Measurements from ENCODE around the gene DDX31.

The DDX31 gene

GRCh38 chr9:132634327-132634726 lies 35.5 kb downstream of the DDX31 start:
- no peak for DNase-seq (ENCODE audit: low read depth in 2 of 2)

GRCh38 chr9:132632413-132633129 lies 37.2 kb downstream of the DDX31 start:
- no peak for DNase-seq (ENCODE audit: low read depth in 2 of 2)

- DNase-seq (ENCODE audit: low read depth in 2 of 2) = no peak
Measured at GRCh38 chr9:132631685-132632084, 38.1 kb downstream of the DDX31 start.

- no peak for DNase-seq (ENCODE audit: low read depth in 2 of 2)
Measured at GRCh38 chr9:132631280-132631679, 38.5 kb downstream of the DDX31 start.

- DNase-seq (ENCODE audit: low read depth in 2 of 2) = no peak
Measured at GRCh38 chr9:132630811-132631210, 39.0 kb downstream of the DDX31 start.

GRCh38 chr9:132630116-132630515 lies 39.7 kb downstream of the DDX31 start:
- no peak for DNase-seq (ENCODE audit: low read depth in 2 of 2)

GRCh38 chr9:132628746-132629145 lies 41.0 kb downstream of the DDX31 start:
- DNase-seq (ENCODE audit: low read depth in 2 of 2) = no peak

- no peak for DNase-seq (ENCODE audit: low read depth in 2 of 2)
Measured at GRCh38 chr9:132627594-132627993, 42.2 kb downstream of the DDX31 start.

- no peak for DNase-seq (ENCODE audit: low read depth in 2 of 2)
Measured at GRCh38 chr9:132627106-132627505, 42.7 kb downstream of the DDX31 start.

- no peak for DNase-seq (ENCODE audit: low read depth in 2 of 2)
Measured at GRCh38 chr9:132626285-132626684, 43.5 kb downstream of the DDX31 start.

GRCh38 chr9:132622159-132622558 lies 47.6 kb downstream of the DDX31 start:
- no peak for DNase-seq (ENCODE audit: low read depth in 2 of 2)

- no peak for DNase-seq (ENCODE audit: low read depth in 2 of 2)
Measured at GRCh38 chr9:132616725-132617124, 53.1 kb downstream of the DDX31 start.

- DNase-seq (ENCODE audit: low read depth in 2 of 2) = no peak
Measured at GRCh38 chr9:132615774-132616173, 54.0 kb downstream of the DDX31 start.

GRCh38 chr9:132614324-132614723 lies 55.5 kb downstream of the DDX31 start:
- DNase-seq (ENCODE audit: low read depth in 2 of 2) = no peak

GRCh38 chr9:132610661-132611060 lies 59.1 kb downstream of the DDX31 start:
- DNase-seq (ENCODE audit: low read depth in 2 of 2) = no peak

- DNase-seq (ENCODE audit: low read depth in 2 of 2) = no peak
Measured at GRCh38 chr9:132609829-132610228, 60.0 kb downstream of the DDX31 start.

- no peak for DNase-seq (ENCODE audit: low read depth in 2 of 2)
Measured at GRCh38 chr9:132609184-132609583, 60.6 kb downstream of the DDX31 start.

- no peak for DNase-seq (ENCODE audit: low read depth in 2 of 2)
Measured at GRCh38 chr9:132606066-132606465, 63.7 kb downstream of the DDX31 start.

GRCh38 chr9:132605387-132605786 lies 64.4 kb downstream of the DDX31 start:
- DNase-seq (ENCODE audit: low read depth in 2 of 2) = no peak

- no peak for DNase-seq (ENCODE audit: low read depth in 2 of 2)
Measured at GRCh38 chr9:132602207-132602606, 67.6 kb downstream of the DDX31 start.

GRCh38 chr9:132600326-132600984 lies 69.3 kb downstream of the DDX31 start:
- no peak for DNase-seq (ENCODE audit: low read depth in 2 of 2)

GRCh38 chr9:132597073-132597775 lies 72.6 kb downstream of the DDX31 start:
- no peak for DNase-seq (ENCODE audit: low read depth in 2 of 2)

- DNase-seq (ENCODE audit: low read depth in 2 of 2) = no peak
Measured at GRCh38 chr9:132596200-132596599, 73.6 kb downstream of the DDX31 start.
